Measurements from ENCODE around the gene PATE2.

Gene PATE2

DNA sequence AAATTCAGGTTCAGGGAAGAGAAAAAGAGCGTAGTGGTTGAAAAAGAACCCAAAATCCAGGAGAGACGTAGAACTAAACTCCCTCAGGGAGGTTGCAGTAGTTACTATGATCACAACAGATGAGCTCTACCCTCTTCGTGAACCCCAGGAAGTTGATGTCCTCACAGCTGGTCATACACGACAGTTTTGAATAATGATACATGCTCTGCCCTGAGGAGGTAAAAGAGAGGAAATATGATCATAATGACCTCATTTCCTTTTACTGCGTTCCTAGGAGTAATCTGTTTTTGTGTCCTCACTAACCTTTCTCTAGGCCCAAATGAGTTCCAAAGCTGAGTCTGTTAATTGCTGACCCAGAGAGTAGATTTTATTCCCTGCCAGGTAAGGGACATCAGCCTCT is 1.3 kb downstream of the PATE2 start:
- POLR2A ChIA-PET = no interaction called here
- TF ChIP-seq ZSCAN30 (tag by site-specific recombination; IDR thresholded peaks at IDR 0.05) = no peak
- TF ChIP-seq, protein P1, sequence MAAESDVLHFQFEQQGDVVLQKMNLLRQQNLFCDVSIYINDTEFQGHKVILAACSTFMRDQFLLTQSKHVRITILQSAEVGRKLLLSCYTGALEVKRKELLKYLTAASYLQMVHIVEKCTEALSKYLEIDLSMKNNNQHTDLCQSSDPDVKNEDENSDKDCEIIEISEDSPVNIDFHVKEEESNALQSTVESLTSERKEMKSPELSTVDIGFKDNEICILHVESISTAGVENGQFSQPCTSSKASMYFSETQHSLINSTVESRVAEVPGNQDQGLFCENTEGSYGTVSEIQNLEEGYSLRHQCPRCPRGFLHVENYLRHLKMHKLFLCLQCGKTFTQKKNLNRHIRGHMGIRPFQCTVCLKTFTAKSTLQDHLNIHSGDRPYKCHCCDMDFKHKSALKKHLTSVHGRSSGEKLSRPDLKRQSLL (tag by site-specific recombination; IDR thresholded peaks at IDR 0.05) = no peak
- TF ChIP-seq ZNF37A (tag by site-specific recombination; IDR thresholded peaks at IDR 0.05) = no peak
- no peak for TF ChIP-seq ZNF335 (tag by site-specific recombination; conservative IDR thresholded peaks at IDR 0.05)
- TF ChIP-seq ZXDB (tag by site-specific recombination; IDR thresholded peaks at IDR 0.05) = no peak
- no peak for TF ChIP-seq ZNF146 (tag by site-specific recombination; IDR thresholded peaks at IDR 0.05)
- no peak for TF ChIP-seq ZNF585B (tag by site-specific recombination; IDR thresholded peaks at IDR 0.05)
- TF ChIP-seq ZFP69B (tag by site-specific recombination; IDR thresholded peaks at IDR 0.05) = no peak
- no peak for TF ChIP-seq GLI2 (tag by site-specific recombination; IDR thresholded peaks at IDR 0.05; ENCODE audit: borderline replicate concordance, low read depth)
- TF ChIP-seq GLI4 (tag by site-specific recombination; IDR thresholded peaks at IDR 0.05) = no peak
- no peak for TF ChIP-seq SCRT1 (tag by site-specific recombination; IDR thresholded peaks at IDR 0.05; ENCODE audit: borderline replicate concordance)
- TF ChIP-seq ZNF354C (tag by site-specific recombination; IDR thresholded peaks at IDR 0.05; ENCODE audit: borderline replicate concordance, low read depth) = no peak
- no peak for TF ChIP-seq BCL11A (tag by site-specific recombination; IDR thresholded peaks at IDR 0.05; ENCODE audit: low read depth)
- TF ChIP-seq ZNF677 (tag by site-specific recombination; IDR thresholded peaks at IDR 0.05) = no peak
- H3K27ac ChIP-seq (ENCODE audit: extremely low read depth, low read depth, low read length) = no peak overlapping the region
- H3K9me3 ChIP-seq (ENCODE audit: control insufficient read depth, insufficient read depth, low read depth, low read length) = no peaks in the 10 kb centered on the region
- H3K36me3 ChIP-seq (ENCODE audit: control insufficient read depth in 2 of 2, insufficient read depth in 1 of 2, low read length in 2 of 2) = no peaks in the 10 kb centered on the region
- CTCF ChIA-PET = interaction anchor here (0.5 kb wide), 1 partner anchor 98 kb away, joined by 3 read pairs; no protein-coding TSS in a partner anchor
- no peaks in the 10 kb centered on the region for H3K4me1 ChIP-seq (ENCODE audit: control insufficient read depth, insufficient read depth, low read length)
- no peak overlapping the region for H3K4me3 ChIP-seq (ENCODE audit: low read depth, low read length)

DNA sequence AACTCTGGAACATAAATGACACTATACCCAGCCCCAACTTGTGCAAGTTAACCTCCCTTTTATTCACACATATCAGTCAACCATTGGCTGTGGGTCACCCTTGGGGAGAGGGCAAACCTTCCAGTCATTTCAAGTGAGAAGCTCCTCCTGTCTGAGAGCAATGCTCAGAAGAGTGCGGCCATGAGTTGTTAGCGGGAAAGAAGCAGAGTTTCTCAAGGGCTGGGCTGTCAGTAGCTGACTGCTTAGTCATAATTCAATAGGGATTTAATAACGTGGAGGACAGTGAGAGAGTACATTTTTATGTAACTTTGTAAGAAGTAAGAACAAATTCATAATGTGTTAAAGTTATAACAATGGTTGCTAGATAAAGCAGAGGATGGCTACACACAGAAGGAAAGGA is 5.1 kb downstream of the PATE2 start:
- H3K36me3 ChIP-seq (ENCODE audit: control insufficient read depth in 2 of 2, insufficient read depth in 1 of 2, low read length in 2 of 2) = no peaks in the 10 kb centered on the region
- H3K4me3 ChIP-seq (ENCODE audit: low read depth, low read length) = no peak overlapping the region
- ChIA-PET POLR2A (no interaction called here), CTCF (no interaction called here)
- TF ChIP-seq KLF7 (tag by site-specific recombination; IDR thresholded peaks at IDR 0.05; ENCODE audit: borderline replicate concordance) (no peak), ZBTB1 (tag by site-specific recombination; IDR thresholded peaks at IDR 0.05) (no peak), ZNF248 (tag by site-specific recombination; IDR thresholded peaks at IDR 0.05) (no peak), ZNF558 (tag by site-specific recombination; IDR thresholded peaks at IDR 0.05) (no peak), ZNF19 (tag by site-specific recombination; IDR thresholded peaks at IDR 0.05; ENCODE audit: low read depth) (no peak)
- no peak overlapping the region for H3K27ac ChIP-seq (ENCODE audit: extremely low read depth, low read depth, low read length)
- no peaks in the 10 kb centered on the region for H3K9me3 ChIP-seq (ENCODE audit: control insufficient read depth, insufficient read depth, low read depth, low read length)
- H3K4me1 ChIP-seq (ENCODE audit: control insufficient read depth, insufficient read depth, low read length) = no peaks in the 10 kb centered on the region

DNA sequence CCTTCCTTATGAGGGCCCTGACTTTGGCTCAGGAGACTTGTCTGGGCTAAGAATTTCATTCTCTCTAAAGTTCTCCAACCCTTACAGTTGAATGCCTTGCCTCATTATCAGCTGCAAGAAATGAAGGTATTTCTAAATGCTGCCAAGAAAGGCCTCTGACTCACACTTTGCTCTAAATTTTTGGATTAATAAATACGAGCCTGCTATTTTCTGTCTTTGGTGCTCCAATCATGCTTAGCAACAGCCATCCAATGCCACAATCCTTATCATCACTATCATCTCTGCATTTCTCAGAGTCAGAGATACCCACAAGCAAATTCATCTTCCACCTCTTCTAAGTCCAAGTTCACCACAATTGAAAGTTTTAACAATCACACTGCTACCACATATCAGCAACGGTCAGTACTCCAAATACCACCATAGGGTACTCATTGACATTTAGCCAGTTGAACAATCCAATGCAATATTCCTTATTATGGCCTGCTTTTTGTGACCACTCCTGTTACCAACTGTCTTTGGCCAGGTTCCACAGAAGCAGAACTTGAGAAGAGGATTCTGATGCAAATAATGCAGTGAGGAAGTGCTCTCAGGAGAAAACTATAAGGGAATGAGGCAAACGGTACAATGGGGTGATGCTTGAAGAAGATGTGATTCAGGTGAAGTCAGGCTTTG is 5.7 kb downstream of the PATE2 start:
- ChIA-PET CTCF (no interaction called here), POLR2A (no interaction called here)
- no peaks in the 10 kb centered on the region for H3K9me3 ChIP-seq (ENCODE audit: control insufficient read depth, insufficient read depth, low read depth, low read length)

More for the DNA sequence above, 5.7 kb downstream of the PATE2 start:
- Histone ChIP-seq H3K27ac (ENCODE audit: extremely low read depth, low read depth, low read length) (no peak overlapping the region), H3K4me1 (ENCODE audit: control insufficient read depth, insufficient read depth, low read length) (no peaks in the 10 kb centered on the region), H3K4me3 (ENCODE audit: low read depth, low read length) (no peak overlapping the region), H3K36me3 (ENCODE audit: control insufficient read depth in 2 of 2, insufficient read depth in 1 of 2, low read length in 2 of 2) (no peaks in the 10 kb centered on the region)
- TF ChIP-seq KLF1 (tag by site-specific recombination; IDR thresholded peaks at IDR 0.05) = no peak
- no peak for TF ChIP-seq ZNF404 (tag by site-specific recombination; IDR thresholded peaks at IDR 0.05)
- TF ChIP-seq ZNF560 (tag by site-specific recombination; IDR thresholded peaks at IDR 0.05; ENCODE audit: borderline replicate concordance) = no peak
- no peak for TF ChIP-seq TRIM28 (IDR thresholded peaks at IDR 0.05; ENCODE audit: borderline replicate concordance, low read length)
- TF ChIP-seq, protein P2, sequence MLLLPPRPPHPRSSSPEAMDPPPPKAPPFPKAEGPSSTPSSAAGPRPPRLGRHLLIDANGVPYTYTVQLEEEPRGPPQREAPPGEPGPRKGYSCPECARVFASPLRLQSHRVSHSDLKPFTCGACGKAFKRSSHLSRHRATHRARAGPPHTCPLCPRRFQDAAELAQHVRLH (tag by site-specific recombination; IDR thresholded peaks at IDR 0.05) = no peak
- TF ChIP-seq ZBTB48 (tag by site-specific recombination; IDR thresholded peaks at IDR 0.05) = no peak
- TF ChIP-seq, protein P3, sequence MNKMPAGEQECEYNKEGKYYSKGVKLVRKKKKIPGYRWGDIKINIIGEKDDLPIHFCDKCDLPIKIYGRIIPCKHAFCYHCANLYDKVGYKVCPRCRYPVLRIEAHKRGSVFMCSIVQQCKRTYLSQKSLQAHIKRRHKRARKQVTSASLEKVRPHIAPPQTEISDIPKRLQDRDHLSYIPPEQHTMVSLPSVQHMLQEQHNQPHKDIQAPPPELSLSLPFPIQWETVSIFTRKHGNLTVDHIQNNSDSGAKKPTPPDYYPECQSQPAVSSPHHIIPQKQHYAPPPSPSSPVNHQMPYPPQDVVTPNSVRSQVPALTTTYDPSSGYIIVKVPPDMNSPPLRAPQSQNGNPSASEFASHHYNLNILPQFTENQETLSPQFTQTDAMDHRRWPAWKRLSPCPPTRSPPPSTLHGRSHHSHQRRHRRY (tag by site-specific recombination; IDR thresholded peaks at IDR 0.05) = no peak
- TF ChIP-seq SCRT2 (tag by site-specific recombination; IDR thresholded peaks at IDR 0.05) = no peak
- TF ChIP-seq ZNF37A (tag by site-specific recombination; IDR thresholded peaks at IDR 0.05) = no peak
- no peak for TF ChIP-seq ZFHX2 (tag by site-specific recombination; conservative IDR thresholded peaks at IDR 0.05)
- no peak for TF ChIP-seq HOXC10 (CRISPR knock-in tag; IDR thresholded peaks at IDR 0.05)
- no peak for TF ChIP-seq ZNF416 (tag by site-specific recombination; IDR thresholded peaks at IDR 0.05)
- TF ChIP-seq ZNF133 (tag by site-specific recombination; IDR thresholded peaks at IDR 0.05) = no peak
- TF ChIP-seq KLF10 (tag by site-specific recombination; IDR thresholded peaks at IDR 0.05) = no peak
- TF ChIP-seq ZNF157 (tag by site-specific recombination; IDR thresholded peaks at IDR 0.05) = no peak

Data from HEK293 (cell line).